A549 (cell line): ENCODE measurements around the gene BIN1. TPM values are rescaled to one million over a fixed set of nuclear protein-coding genes. Genes with fewer than 3 reads are reported as not detected.

Source experiments
- ATAC-seq, 2 experiments: fragments of 200-7000 bp in 1 of 2; fragments of >200 bp in 1 of 2; cut with Nextera tagmentation in 1 of 2; cut with Tn5 transposase in 1 of 2; 3 replicates each; pipeline versions ENCODE4 v1.8.0 to v1.9.1; 2018 to 2020; ENCODE audit warnings: mild to moderate bottlenecking in 1 of 2, moderate library complexity in 1 of 2
- CTCF ChIA-PET: fragments of 300-600 bp; sonication (Branson Sonifier 250); formaldehyde crosslinking; extraction: SDS; loops from one replicate; lab custom pipeline; 2021; ENCODE audit warnings: antibody characterized with exemption, inconsistent platforms; lab: Yijun Ruan, JAX
- POLR2A ChIA-PET: fragments of 350-600 bp; formaldehyde crosslinking; extraction: SDS; loops from one replicate; lab custom pipeline; 2021; ENCODE audit warnings: antibody characterized with exemption, inconsistent platforms; lab: Yijun Ruan, JAX
- DNase-seq, 2 experiments: peaks; one replicate each; pipeline versions ENCODE4 v3.0.0 to v3.0.0-alpha.2; 2011 to 2016; ENCODE audit warnings: low read depth in 1 of 2, low spot score in 1 of 2
- FAIRE-seq: peaks from 2 replicates; lab custom pipeline; 2011; peaks lifted over from hg19 to GRCh38; lab: Jason Lieb, UNC
- H3K27ac ChIP-seq, 2 experiments: fragments of >200 bp; sonication (Bioruptor Twin); formaldehyde crosslinking; 3 replicates each; pipeline ENCODE4 v1.5.1; 2016 to 2017
- H3K4me1 ChIP-seq: fragments of >200 bp; sonication (Bioruptor Twin); formaldehyde crosslinking; 3 replicates; pipeline ENCODE4 v1.6.1; 2016
- H3K4me2 ChIP-seq: fragments of >200 bp; sonication (Bioruptor Twin); formaldehyde crosslinking; 3 replicates; pipeline ENCODE4 v1.6.1; 2016
- H3K4me3 ChIP-seq: fragments of >200 bp; sonication (Bioruptor Twin); formaldehyde crosslinking; 3 replicates; pipeline ENCODE4 v1.5.1; 2016
- H3K9me3 ChIP-seq: fragments of >200 bp; sonication (Bioruptor Twin); formaldehyde crosslinking; 3 replicates; pipeline ENCODE4 v1.6.1; 2016
- CBX8 ChIP-seq: fragments of 200-600 bp; sonication (generic); IDR thresholded peaks from 2 replicates; pipeline ENCODE4 v1.6.1; 2016
- CHD2 ChIP-seq: fragments of 150-350 bp; IDR thresholded peaks from 2 replicates; pipeline ENCODE4 v1.6.1; 2014; ENCODE audit warnings: low read length; ENCODE audit not compliant: partially characterized antibody
- EHMT2 ChIP-seq: fragments of 200-600 bp; sonication (generic); IDR thresholded peaks from 2 replicates; pipeline ENCODE4 v1.6.1; 2016; ENCODE audit warnings: antibody characterized with exemption, low read depth, mild to moderate bottlenecking, moderate library complexity
- EP300 ChIP-seq, 2 experiments: fragments of >200 bp; sonication (Bioruptor Twin); formaldehyde crosslinking; IDR thresholded peaks; 2 replicates in 1 of 2; 3 replicates in 1 of 2; pipeline ENCODE4 v1.6.1; 2016 to 2017
- FOSB ChIP-seq: fragments of 250-450 bp; sonication (Bioruptor Pico); IDR thresholded peaks from 2 replicates; pipeline ENCODE4 v1.5.0; 2020; ENCODE audit warnings: mild to moderate bottlenecking, moderate library complexity
- FOSL2 ChIP-seq, 2 experiments: fragments of 450-650 bp in 1 of 2; fragments of >200 bp in 1 of 2; sonication (Bioruptor Twin) in 1 of 2; formaldehyde crosslinking; IDR thresholded peaks; 2 replicates each; pipeline versions ENCODE4 v1.5.0 to v1.6.1; 2016 to 2020; ENCODE audit warnings: mild to moderate bottlenecking in 1 of 2, moderate library complexity in 1 of 2
- FOXS1 ChIP-seq: fragments of 250-450 bp; sonication (Bioruptor Pico); IDR thresholded peaks from 2 replicates; pipeline ENCODE4 v1.5.0; 2020; ENCODE audit warnings: mild to moderate bottlenecking, moderate library complexity
- HDAC2 ChIP-seq: fragments of 200-600 bp; sonication (generic); IDR thresholded peaks from 2 replicates; pipeline ENCODE4 v1.6.1; 2016
- HOXB13 ChIP-seq: fragments of 250-450 bp; sonication (Bioruptor Pico); IDR thresholded peaks from 2 replicates; pipeline ENCODE4 v1.5.0; 2020; ENCODE audit warnings: low read depth, mild to moderate bottlenecking, moderate library complexity
- JUN ChIP-seq, 2 experiments: fragments of >200 bp; sonication (Bioruptor Twin); formaldehyde crosslinking; IDR thresholded peaks; 2 replicates in 1 of 2; 3 replicates in 1 of 2; pipeline ENCODE4 v1.6.1; 2016 to 2017
- JUNB ChIP-seq: fragments of >200 bp; sonication (Bioruptor Twin); formaldehyde crosslinking; IDR thresholded peaks from 2 replicates; pipeline ENCODE4 v1.6.1; 2016
- MAFK ChIP-seq: fragments of 450-650 bp; IDR thresholded peaks from 2 replicates; pipeline ENCODE4 v1.6.1; 2014; ENCODE audit not compliant: partially characterized antibody
- NFE2L2 ChIP-seq: fragments of 150-350 bp; conservative IDR thresholded peaks from 2 replicates; pipeline ENCODE4 v1.6.1; 2014; ENCODE audit warnings: low read length
- NPAS2 ChIP-seq: fragments of 250-450 bp; sonication (Bioruptor Pico); IDR thresholded peaks from 2 replicates; pipeline ENCODE4 v1.8.0; 2022; ENCODE audit warnings: mild to moderate bottlenecking, moderate library complexity, borderline replicate concordance
- NR3C1 ChIP-seq: fragments of >200 bp; sonication (Bioruptor Twin); formaldehyde crosslinking; IDR thresholded peaks from 3 replicates; pipeline ENCODE4 v1.6.1; 2017
- RAD21 ChIP-seq, 2 experiments: fragments of >200 bp in 1 of 2; sonication (Bioruptor Twin) in 1 of 2; formaldehyde crosslinking in 1 of 2; IDR thresholded peaks in 1 of 2; conservative IDR thresholded peaks in 1 of 2; 2 replicates in 1 of 2; 3 replicates in 1 of 2; pipeline ENCODE4 v1.6.1; 2012 to 2018; ENCODE audit warnings: inconsistent platforms in 1 of 2
- RCOR1 ChIP-seq: fragments of 150-350 bp; IDR thresholded peaks from 2 replicates; pipeline ENCODE4 v1.6.1; 2014; ENCODE audit warnings: antibody characterized with exemption, low read length, low read depth
- RFX5 ChIP-seq: fragments of 450-650 bp; IDR thresholded peaks from 2 replicates; pipeline ENCODE4 v1.7.1; 2014; ENCODE audit warnings: antibody characterized with exemption, mild to moderate bottlenecking, moderate library complexity
- RNF2 ChIP-seq: fragments of 200-600 bp; sonication (generic); IDR thresholded peaks from 2 replicates; pipeline ENCODE4 v1.6.1; 2016; ENCODE audit warnings: low read depth, mild to moderate bottlenecking, antibody characterized with exemption, moderate library complexity, borderline replicate concordance
- TFCP2L1 ChIP-seq: fragments of 250-450 bp; sonication (Bioruptor Pico); IDR thresholded peaks from 2 replicates; pipeline ENCODE4 v1.5.0; 2021; ENCODE audit warnings: mild to moderate bottlenecking
- ZSCAN20 ChIP-seq: fragments of 250-450 bp; sonication (Bioruptor Pico); IDR thresholded peaks from 2 replicates; pipeline ENCODE4 v1.8.0; 2022; ENCODE audit warnings: mild to moderate bottlenecking, moderate library complexity
- WGBS: methylation state at CpG from one replicate; pipeline ENCODE4 v1.1.6; 2017; ENCODE audit errors: missing lambda C conversion rate; 5-methylcytosine and 5-hydroxymethylcytosine counted together
- polyA plus RNA-seq, 4 experiments: library from polyadenylated mRNA; depleted of rRNA in 3 of 4; stranded (reverse); fragments of >200 nt; fragmentation: RNase III in 1 of 4; extraction: RNeasy Plus Mini Kit Qiagen cat#74134 plus additional on column Dnase treatment in 1 of 4; gene quantifications; 2 replicates in 3 of 4; 3 replicates in 1 of 4; pipeline ENCODE4 v1.2.3, GENCODE V29; 2011 to 2017
- TF ChIP-seq, protein P1 (sequence below): IDR thresholded peaks from 2 replicates; pipeline ENCODE4 v1.6.1; 2012
- TF ChIP-seq, protein P2 (sequence below): fragments of >200 bp; sonication (Bioruptor Twin); formaldehyde crosslinking; IDR thresholded peaks from 3 replicates; pipeline ENCODE4 v1.5.1; 2016
- TF ChIP-seq, protein P3 (sequence below): fragments of 250-450 bp; sonication (Bioruptor Pico); IDR thresholded peaks from 2 replicates; pipeline ENCODE4 v1.5.0; 2021; ENCODE audit warnings: mild to moderate bottlenecking, moderate library complexity, borderline replicate concordance
- TF ChIP-seq, protein P4 (sequence below): IDR thresholded peaks from 2 replicates; pipeline ENCODE4 v1.6.1; 2012; ENCODE audit warnings: low read depth, borderline replicate concordance
- TF ChIP-seq, protein P5 (sequence below): fragments of 200-600 bp; sonication (generic); IDR thresholded peaks from 2 replicates; pipeline ENCODE4 v1.6.1; 2016; ENCODE audit warnings: antibody characterized with exemption, mild to moderate bottlenecking, moderate library complexity
- TF ChIP-seq, protein P6 (sequence below): fragments of >200 bp; sonication (Bioruptor Twin); formaldehyde crosslinking; IDR thresholded peaks from 2 replicates; pipeline ENCODE4 v1.6.1; 2016
- TF ChIP-seq, protein P7 (sequence below): fragments of 150-350 bp; IDR thresholded peaks from 2 replicates; pipeline ENCODE4 v1.6.1; 2014; ENCODE audit warnings: low read depth, mild to moderate bottlenecking, low read length

Gene BIN1
- polyA plus RNA-seq, 2 of the 4 experiments (the other 2 are of a cell fraction): 15.5 to 34.1 TPM

DNA sequence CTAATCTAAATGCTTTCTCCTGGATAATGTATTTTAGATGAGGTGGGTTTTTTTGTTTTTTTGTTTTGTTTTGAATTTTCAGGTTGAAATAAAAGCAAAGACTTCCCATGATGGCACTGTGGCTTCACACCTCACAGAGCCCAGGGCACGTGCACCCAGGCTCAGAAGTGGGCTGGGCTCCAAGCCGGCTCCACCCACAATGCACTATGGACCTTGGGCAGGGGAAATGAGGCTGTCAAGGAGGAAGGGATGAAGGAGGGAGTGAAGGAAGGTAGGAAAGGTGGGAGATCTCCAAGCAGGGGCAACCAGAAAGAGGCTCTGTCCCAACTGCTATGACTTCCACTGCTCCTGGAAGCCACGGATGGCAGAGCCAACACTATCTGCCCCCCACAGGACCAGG lies 60.4 kb downstream of the BIN1 start:
- TF ChIP-seq CBX8: no peak
- TF ChIP-seq, protein P1, sequence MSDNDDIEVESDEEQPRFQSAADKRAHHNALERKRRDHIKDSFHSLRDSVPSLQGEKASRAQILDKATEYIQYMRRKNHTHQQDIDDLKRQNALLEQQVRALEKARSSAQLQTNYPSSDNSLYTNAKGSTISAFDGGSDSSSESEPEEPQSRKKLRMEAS: no peak
- no peak for TF ChIP-seq FOSL2 (IDR thresholded peaks at IDR 0.05)
- TF ChIP-seq FOSL2 (CRISPR knock-in tag; IDR thresholded peaks at IDR 0.05): no peak
- no peak for TF ChIP-seq MAFK
- TF ChIP-seq RAD21 (conservative IDR thresholded peaks at IDR 0.05 in 1 of 2, IDR thresholded peaks at IDR 0.05 in 1 of 2): no peak
- TF ChIP-seq NPAS2 (CRISPR knock-in tag): no peak
- TF ChIP-seq EHMT2: no peak
- TF ChIP-seq CHD2: no peak
- TF ChIP-seq NR3C1: no peak
- TF ChIP-seq, protein P2, sequence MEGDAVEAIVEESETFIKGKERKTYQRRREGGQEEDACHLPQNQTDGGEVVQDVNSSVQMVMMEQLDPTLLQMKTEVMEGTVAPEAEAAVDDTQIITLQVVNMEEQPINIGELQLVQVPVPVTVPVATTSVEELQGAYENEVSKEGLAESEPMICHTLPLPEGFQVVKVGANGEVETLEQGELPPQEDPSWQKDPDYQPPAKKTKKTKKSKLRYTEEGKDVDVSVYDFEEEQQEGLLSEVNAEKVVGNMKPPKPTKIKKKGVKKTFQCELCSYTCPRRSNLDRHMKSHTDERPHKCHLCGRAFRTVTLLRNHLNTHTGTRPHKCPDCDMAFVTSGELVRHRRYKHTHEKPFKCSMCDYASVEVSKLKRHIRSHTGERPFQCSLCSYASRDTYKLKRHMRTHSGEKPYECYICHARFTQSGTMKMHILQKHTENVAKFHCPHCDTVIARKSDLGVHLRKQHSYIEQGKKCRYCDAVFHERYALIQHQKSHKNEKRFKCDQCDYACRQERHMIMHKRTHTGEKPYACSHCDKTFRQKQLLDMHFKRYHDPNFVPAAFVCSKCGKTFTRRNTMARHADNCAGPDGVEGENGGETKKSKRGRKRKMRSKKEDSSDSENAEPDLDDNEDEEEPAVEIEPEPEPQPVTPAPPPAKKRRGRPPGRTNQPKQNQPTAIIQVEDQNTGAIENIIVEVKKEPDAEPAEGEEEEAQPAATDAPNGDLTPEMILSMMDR: no peak
- TF ChIP-seq HDAC2: no peak
- TF ChIP-seq RCOR1: no peak
- TF ChIP-seq, protein P3, sequence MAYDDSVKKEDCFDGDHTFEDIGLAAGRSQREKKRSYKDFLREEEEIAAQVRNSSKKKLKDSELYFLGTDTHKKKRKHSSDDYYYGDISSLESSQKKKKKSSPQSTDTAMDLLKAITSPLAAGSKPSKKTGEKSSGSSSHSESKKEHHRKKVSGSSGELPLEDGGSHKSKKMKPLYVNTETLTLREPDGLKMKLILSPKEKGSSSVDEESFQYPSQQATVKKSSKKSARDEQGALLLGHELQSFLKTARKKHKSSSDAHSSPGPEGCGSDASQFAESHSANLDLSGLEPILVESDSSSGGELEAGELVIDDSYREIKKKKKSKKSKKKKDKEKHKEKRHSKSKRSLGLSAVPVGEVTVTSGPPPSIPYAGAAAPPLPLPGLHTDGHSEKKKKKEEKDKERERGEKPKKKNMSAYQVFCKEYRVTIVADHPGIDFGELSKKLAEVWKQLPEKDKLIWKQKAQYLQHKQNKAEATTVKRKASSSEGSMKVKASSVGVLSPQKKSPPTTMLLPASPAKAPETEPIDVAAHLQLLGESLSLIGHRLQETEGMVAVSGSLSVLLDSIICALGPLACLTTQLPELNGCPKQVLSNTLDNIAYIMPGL (CRISPR knock-in tag): no peak
- ATAC-seq (no peak), DNase-seq (no peak), FAIRE-seq (no peak)
- Histone ChIP-seq H3K4me1 (no peaks in the 10 kb centered on the region), H3K4me3 (no peak overlapping the region), H3K27ac (no peak overlapping the region), H3K9me3 (no peaks in the 10 kb centered on the region), H3K4me2 (no peak overlapping the region)
- ChIA-PET POLR2A (no interaction called here), CTCF (interaction anchor here (0.7 to 1.9 kb wide), 2 partner anchors 8 to 75 kb away, joined by 3 to 6 read pairs; no protein-coding TSS in a partner anchor)
- WGBS: 78% methylated on average over 3 of the region's 3 CpGs

DNA sequence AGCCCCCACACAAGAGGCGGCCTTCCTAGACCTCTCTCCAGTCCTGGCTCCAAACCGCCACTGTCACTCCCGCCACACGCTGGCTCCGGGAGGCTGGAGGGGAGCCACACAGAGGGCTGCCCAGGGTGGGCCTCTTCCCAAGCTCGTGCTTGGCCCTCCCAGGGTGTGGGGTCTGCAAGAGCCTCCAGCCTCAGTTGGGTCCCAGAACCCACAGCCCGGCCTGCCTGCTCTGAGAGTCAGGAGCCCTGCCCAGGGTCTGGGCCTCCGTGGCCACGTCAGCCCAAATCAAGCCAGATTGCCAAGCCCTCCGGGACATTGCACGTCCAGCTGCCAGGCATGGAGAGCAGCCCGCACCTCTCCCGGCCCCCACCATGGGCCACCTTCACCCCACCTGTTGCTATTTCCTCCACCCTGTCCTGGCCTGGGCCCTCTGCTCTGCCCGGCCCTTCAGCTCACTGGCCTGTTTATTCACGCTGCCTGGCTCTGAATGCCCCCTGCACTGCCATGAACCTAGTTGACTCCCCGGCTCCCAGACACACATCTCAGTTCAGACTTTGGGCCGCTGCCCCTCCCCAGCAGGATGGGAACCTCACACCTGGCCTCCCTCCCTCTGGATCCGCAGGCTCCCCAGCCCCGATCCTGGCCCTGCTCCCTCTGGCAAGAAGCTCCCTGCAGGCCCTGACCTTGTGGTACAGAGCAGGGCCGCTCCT lies 61.0 kb downstream of the BIN1 start:
- Histone ChIP-seq H3K9me3 (no peaks in the 10 kb centered on the region), H3K27ac (no peak overlapping the region), H3K4me2 (no peak overlapping the region), H3K4me1 (no peaks in the 10 kb centered on the region), H3K4me3 (no peak overlapping the region)
- POLR2A ChIA-PET: no interaction called here
- no peak for FAIRE-seq
- CTCF ChIA-PET: interaction anchor here (0.5 to 1.9 kb wide), 3 partner anchors 9 to 74 kb away, joined by 3 to 6 read pairs (median 4); no protein-coding TSS in a partner anchor
- no peak for DNase-seq
- no peak for ATAC-seq
- 93% methylated on average over 15 of the region's 20 CpGs for WGBS
- TF ChIP-seq, protein P4, sequence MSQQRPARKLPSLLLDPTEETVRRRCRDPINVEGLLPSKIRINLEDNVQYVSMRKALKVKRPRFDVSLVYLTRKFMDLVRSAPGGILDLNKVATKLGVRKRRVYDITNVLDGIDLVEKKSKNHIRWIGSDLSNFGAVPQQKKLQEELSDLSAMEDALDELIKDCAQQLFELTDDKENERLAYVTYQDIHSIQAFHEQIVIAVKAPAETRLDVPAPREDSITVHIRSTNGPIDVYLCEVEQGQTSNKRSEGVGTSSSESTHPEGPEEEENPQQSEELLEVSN: no peak
- TF ChIP-seq, protein P5, sequence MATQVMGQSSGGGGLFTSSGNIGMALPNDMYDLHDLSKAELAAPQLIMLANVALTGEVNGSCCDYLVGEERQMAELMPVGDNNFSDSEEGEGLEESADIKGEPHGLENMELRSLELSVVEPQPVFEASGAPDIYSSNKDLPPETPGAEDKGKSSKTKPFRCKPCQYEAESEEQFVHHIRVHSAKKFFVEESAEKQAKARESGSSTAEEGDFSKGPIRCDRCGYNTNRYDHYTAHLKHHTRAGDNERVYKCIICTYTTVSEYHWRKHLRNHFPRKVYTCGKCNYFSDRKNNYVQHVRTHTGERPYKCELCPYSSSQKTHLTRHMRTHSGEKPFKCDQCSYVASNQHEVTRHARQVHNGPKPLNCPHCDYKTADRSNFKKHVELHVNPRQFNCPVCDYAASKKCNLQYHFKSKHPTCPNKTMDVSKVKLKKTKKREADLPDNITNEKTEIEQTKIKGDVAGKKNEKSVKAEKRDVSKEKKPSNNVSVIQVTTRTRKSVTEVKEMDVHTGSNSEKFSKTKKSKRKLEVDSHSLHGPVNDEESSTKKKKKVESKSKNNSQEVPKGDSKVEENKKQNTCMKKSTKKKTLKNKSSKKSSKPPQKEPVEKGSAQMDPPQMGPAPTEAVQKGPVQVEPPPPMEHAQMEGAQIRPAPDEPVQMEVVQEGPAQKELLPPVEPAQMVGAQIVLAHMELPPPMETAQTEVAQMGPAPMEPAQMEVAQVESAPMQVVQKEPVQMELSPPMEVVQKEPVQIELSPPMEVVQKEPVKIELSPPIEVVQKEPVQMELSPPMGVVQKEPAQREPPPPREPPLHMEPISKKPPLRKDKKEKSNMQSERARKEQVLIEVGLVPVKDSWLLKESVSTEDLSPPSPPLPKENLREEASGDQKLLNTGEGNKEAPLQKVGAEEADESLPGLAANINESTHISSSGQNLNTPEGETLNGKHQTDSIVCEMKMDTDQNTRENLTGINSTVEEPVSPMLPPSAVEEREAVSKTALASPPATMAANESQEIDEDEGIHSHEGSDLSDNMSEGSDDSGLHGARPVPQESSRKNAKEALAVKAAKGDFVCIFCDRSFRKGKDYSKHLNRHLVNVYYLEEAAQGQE: no peak
- TF ChIP-seq NFE2L2 (no peak), FOXS1 (no peak), HOXB13 (CRISPR knock-in tag) (no peak), EHMT2 (no peak), EP300 (IDR thresholded peaks at IDR 0.05) (no peak), FOSB (CRISPR knock-in tag) (no peak), JUN (IDR thresholded peaks at IDR 0.05) (no peak), RFX5 (no peak), ZSCAN20 (CRISPR knock-in tag) (no peak), RNF2 (no peak), JUNB (no peak), TFCP2L1 (CRISPR knock-in tag) (no peak)
- TF ChIP-seq, protein P6, sequence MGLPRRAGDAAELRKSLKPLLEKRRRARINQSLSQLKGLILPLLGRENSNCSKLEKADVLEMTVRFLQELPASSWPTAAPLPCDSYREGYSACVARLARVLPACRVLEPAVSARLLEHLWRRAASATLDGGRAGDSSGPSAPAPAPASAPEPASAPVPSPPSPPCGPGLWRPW: no peak
- TF ChIP-seq, protein P7, sequence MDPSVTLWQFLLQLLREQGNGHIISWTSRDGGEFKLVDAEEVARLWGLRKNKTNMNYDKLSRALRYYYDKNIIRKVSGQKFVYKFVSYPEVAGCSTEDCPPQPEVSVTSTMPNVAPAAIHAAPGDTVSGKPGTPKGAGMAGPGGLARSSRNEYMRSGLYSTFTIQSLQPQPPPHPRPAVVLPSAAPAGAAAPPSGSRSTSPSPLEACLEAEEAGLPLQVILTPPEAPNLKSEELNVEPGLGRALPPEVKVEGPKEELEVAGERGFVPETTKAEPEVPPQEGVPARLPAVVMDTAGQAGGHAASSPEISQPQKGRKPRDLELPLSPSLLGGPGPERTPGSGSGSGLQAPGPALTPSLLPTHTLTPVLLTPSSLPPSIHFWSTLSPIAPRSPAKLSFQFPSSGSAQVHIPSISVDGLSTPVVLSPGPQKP: no peak
